ENCODE data around the gene ANKRD10. TPM values are rescaled to one million over a fixed set of nuclear protein-coding genes. Genes with fewer than 3 reads are reported as not detected.
"Not testable (repeated sequence)": the region's sequence is repeated elsewhere in the genome, so short reads cannot be mapped to it uniquely, and the experiment has no call there.

The ANKRD10 gene
- total RNA-seq, 1 experiment from 2014 or later, result 219 TPM

GRCh38 chr13:110953416-110953815, 38.5 kb upstream of the ANKRD10 start (continued):
- TF ChIP-seq NFYB (CRISPR knock-in tag; conservative IDR thresholded peaks at IDR 0.05; ENCODE audit: low read depth) (no peak), RORB (CRISPR knock-in tag; IDR thresholded peaks at IDR 0.05) (no peak), ELF4 (CRISPR knock-in tag; IDR thresholded peaks at IDR 0.05; ENCODE audit: low read depth) (no peak), JUN (CRISPR knock-in tag; IDR thresholded peaks at IDR 0.05) (no peak), ZNF121 (CRISPR knock-in tag; IDR thresholded peaks at IDR 0.05) (no peak), ZNF138 (CRISPR knock-in tag; conservative IDR thresholded peaks at IDR 0.05) (no peak), KAT7 (CRISPR knock-in tag; IDR thresholded peaks at IDR 0.05; ENCODE audit: borderline replicate concordance) (no peak)

DNA sequence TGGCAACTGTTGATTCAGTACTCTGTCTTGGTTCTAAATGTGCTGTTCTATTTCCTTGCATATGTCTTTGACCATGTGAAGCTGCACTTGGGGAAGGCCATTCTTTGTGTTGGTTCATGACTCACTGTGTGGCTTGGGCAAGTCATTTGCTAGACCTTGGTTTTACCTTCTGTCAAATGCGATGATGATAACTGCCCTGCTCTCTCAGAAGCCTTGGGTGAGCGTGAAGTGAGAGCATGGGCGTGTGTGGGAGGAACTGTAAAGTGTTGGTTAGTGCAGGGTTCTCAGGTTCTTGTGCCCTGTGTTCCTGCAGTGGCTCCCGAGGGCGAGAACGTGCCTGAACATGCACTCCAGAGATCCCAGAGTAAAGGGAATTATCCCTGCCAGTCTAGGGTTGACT, 37.3 kb upstream of the ANKRD10 start:
- H3K9me3 Mint-ChIP-seq; DNase-seq (ENCODE audit: low spot score); H3K4me3 Mint-ChIP-seq; H3K4me1 Mint-ChIP-seq; ATAC-seq; H3K27ac Mint-ChIP-seq; H3K27me3 Mint-ChIP-seq (ENCODE audit: low read depth); POLR2A ChIA-PET; H3K36me3 Mint-ChIP-seq: not testable (repeated sequence)
- CTCF ChIA-PET, result interaction anchor here (1.9 kb wide), 1 partner anchor 115 kb away, joined by 7 read pairs; no protein-coding TSS in a partner anchor

- DNase-seq (ENCODE audit: low spot score), result no peak
- TF ChIP-seq EMX1 (CRISPR knock-in tag; IDR thresholded peaks at IDR 0.05) (no peak), USF2 (CRISPR knock-in tag; IDR thresholded peaks at IDR 0.05) (no peak), TP53 (CRISPR knock-in tag; IDR thresholded peaks at IDR 0.05) (no peak), ZNF512 (CRISPR knock-in tag; IDR thresholded peaks at IDR 0.05; ENCODE audit: borderline replicate concordance) (no peak), TEAD1 (CRISPR knock-in tag; IDR thresholded peaks at IDR 0.05) (no peak), ZBTB43 (CRISPR knock-in tag; IDR thresholded peaks at IDR 0.05) (no peak), TEAD4 (CRISPR knock-in tag; IDR thresholded peaks at IDR 0.05) (no peak), ATF1 (CRISPR knock-in tag; IDR thresholded peaks at IDR 0.05) (no peak), JAZF1 (CRISPR knock-in tag; IDR thresholded peaks at IDR 0.05) (no peak), ATF3 (CRISPR knock-in tag; conservative IDR thresholded peaks at IDR 0.05) (no peak), KAT7 (CRISPR knock-in tag; IDR thresholded peaks at IDR 0.05; ENCODE audit: borderline replicate concordance) (no peak), RORB (CRISPR knock-in tag; IDR thresholded peaks at IDR 0.05) (no peak), ZNF121 (CRISPR knock-in tag; IDR thresholded peaks at IDR 0.05) (no peak), NR2C2 (CRISPR knock-in tag; IDR thresholded peaks at IDR 0.05) (no peak)
- TF ChIP-seq, protein P1, sequence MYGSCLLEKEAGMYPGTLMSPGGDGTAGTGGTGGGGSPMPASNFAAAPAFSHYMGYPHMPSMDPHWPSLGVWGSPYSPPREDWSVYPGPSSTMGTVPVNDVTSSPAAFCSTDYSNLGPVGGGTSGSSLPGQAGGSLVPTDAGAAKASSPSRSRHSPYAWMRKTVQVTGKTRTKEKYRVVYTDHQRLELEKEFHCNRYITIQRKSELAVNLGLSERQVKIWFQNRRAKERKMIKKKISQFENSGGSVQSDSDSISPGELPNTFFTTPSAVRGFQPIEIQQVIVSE (CRISPR knock-in tag; IDR thresholded peaks at IDR 0.05; ENCODE audit: borderline replicate concordance), result no peak
- TF ChIP-seq, protein P2, sequence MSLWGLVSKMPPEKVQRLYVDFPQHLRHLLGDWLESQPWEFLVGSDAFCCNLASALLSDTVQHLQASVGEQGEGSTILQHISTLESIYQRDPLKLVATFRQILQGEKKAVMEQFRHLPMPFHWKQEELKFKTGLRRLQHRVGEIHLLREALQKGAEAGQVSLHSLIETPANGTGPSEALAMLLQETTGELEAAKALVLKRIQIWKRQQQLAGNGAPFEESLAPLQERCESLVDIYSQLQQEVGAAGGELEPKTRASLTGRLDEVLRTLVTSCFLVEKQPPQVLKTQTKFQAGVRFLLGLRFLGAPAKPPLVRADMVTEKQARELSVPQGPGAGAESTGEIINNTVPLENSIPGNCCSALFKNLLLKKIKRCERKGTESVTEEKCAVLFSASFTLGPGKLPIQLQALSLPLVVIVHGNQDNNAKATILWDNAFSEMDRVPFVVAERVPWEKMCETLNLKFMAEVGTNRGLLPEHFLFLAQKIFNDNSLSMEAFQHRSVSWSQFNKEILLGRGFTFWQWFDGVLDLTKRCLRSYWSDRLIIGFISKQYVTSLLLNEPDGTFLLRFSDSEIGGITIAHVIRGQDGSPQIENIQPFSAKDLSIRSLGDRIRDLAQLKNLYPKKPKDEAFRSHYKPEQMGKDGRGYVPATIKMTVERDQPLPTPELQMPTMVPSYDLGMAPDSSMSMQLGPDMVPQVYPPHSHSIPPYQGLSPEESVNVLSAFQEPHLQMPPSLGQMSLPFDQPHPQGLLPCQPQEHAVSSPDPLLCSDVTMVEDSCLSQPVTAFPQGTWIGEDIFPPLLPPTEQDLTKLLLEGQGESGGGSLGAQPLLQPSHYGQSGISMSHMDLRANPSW (CRISPR knock-in tag; conservative IDR thresholded peaks at IDR 0.05; ENCODE audit: low read depth), result no peak
- Mint-ChIP-seq H3K36me3 (no peaks in the 10 kb centered on the region), H3K27me3 (ENCODE audit: low read depth) (no peaks in the 10 kb centered on the region; the same call in 1 of the 2 replicates), H3K9me3 (no peaks in the 10 kb centered on the region), H3K4me3 (no peak overlapping the region), H3K27ac (no peak overlapping the region), H3K4me1 (no peaks in the 10 kb centered on the region)
- ChIA-PET CTCF (interaction anchor here (1.9 kb wide), 1 partner anchor 116 kb away, joined by 7 read pairs; no protein-coding TSS in a partner anchor), POLR2A (no interaction called here)
- no peak for ATAC-seq
Measured at GRCh38 chr13:110950819-110951570, 36.1 kb upstream of the ANKRD10 start.
